Colonic mucosa (tissue), 4 donors: ENCODE data around the gene MYL7. TPM values are rescaled to one million over a fixed set of nuclear protein-coding genes. Genes with fewer than 3 reads are reported as not detected.

Experiments used
- DNase-seq: peaks from one replicate; pipeline ENCODE4 v3.0.0-alpha.2; 2020
- H3K27ac ChIP-seq: fragments of 200-600 bp; one replicate; pipeline ENCODE4 v1.8.0; 2021
- H3K27me3 ChIP-seq: fragments of 200-600 bp; one replicate; pipeline ENCODE4 v1.8.0; 2021
- H3K36me3 ChIP-seq: fragments of 200-600 bp; one replicate; pipeline ENCODE4 v1.8.0; 2021
- H3K4me1 ChIP-seq: fragments of 200-600 bp; one replicate; pipeline ENCODE4 v1.8.0; 2021; ENCODE audit warnings: mild to moderate bottlenecking
- H3K4me3 ChIP-seq: fragments of 200-600 bp; one replicate; pipeline ENCODE4 v1.8.0; 2021
- H3K9ac ChIP-seq, 2 donors: one replicate each; pipeline ENCODE4 v1.7.0; 2013; ENCODE audit warnings: control low read depth in 2 of 2, low read depth in 2 of 2, low read length in 2 of 2
- H3K9me3 ChIP-seq: fragments of 200-600 bp; one replicate; pipeline ENCODE4 v1.8.0; 2021
- CTCF ChIP-seq: fragments of 200-600 bp; IDR thresholded peaks from one replicate; pipeline ENCODE4 v1.8.0; 2022; ENCODE audit warnings: antibody characterized with exemption, mild to moderate bottlenecking
- intact Hi-C: fragments of 100-400 bp; cut with DNase I; formaldehyde crosslinking; loops from one replicate; pipeline ENCODE4 v1.14.1; 2022
- total RNA-seq, 2 donors: library from RNA; stranded (reverse); fragmentation: NEBNext Ultra II Directional in 1 of 2; extraction: Animal tissue kit (Norgen Biotek cat#: 25700) in 1 of 2; gene quantifications; one replicate each; pipeline ENCODE4 v1.2.1, GENCODE V29; 2021
- donor health status: healthy.
- donor health status: DM: no; HTN: no; CAD: no.
- donor health status: DM: no; HTN: no; CAD: no.

Gene MYL7
- total RNA-seq, 2 donors from 2014 or later, result 2.2 TPM; not detected in 1

GRCh38 chr7:44106311-44107065 is 34.6 kb downstream of the MYL7 start:
- H3K4me1 ChIP-seq, result no peaks in the 10 kb centered on the region
- H3K27ac ChIP-seq, result peak overlapping the region; percentile 7
- no peak overlapping the region for H3K9ac ChIP-seq
- intact Hi-C loops, result no loop called here
- DNase-seq, result no peak
- no peak for TF ChIP-seq CTCF
- no peaks in the 10 kb centered on the region for H3K9me3 ChIP-seq
- no peak overlapping the region for H3K4me3 ChIP-seq
- H3K27me3 ChIP-seq, result peaks cover 11% of the 10 kb centered on the region
- H3K36me3 ChIP-seq, result no peaks in the 10 kb centered on the region

GRCh38 chr7:44105832-44106231 is 35.3 kb downstream of the MYL7 start:
- peaks cover 11% of the 10 kb centered on the region for H3K27me3 ChIP-seq
- peak overlapping the region; percentile 38 for H3K4me3 ChIP-seq
- no peak for DNase-seq
- no peaks in the 10 kb centered on the region for H3K9me3 ChIP-seq
- H3K27ac ChIP-seq, result peak overlapping the region; percentile 7
- H3K4me1 ChIP-seq, result no peaks in the 10 kb centered on the region
- peak overlapping the region; percentile 23 to 50 for H3K9ac ChIP-seq
- no peak for TF ChIP-seq CTCF
- intact Hi-C loops, result no loop called here
- H3K36me3 ChIP-seq, result no peaks in the 10 kb centered on the region

GRCh38 chr7:44104860-44105771 is 36.0 kb downstream of the MYL7 start:
- H3K27ac ChIP-seq, result peak overlapping the region; percentile 61
- no peaks in the 10 kb centered on the region for H3K36me3 ChIP-seq
- H3K4me1 ChIP-seq, result no peaks in the 10 kb centered on the region
- intact Hi-C loops, result no loop called here
- no peaks in the 10 kb centered on the region for H3K9me3 ChIP-seq
- DNase-seq, result no peak
- no peak for TF ChIP-seq CTCF
- H3K9ac ChIP-seq, result peak overlapping the region; percentile 59 to 63
- H3K4me3 ChIP-seq, result peak overlapping the region; percentile 38
- H3K27me3 ChIP-seq, result peaks cover 11% of the 10 kb centered on the region

GRCh38 chr7:44103923-44104859 is 36.9 kb downstream of the MYL7 start, which contains the start of gene AEBP1:
AEBP1 (plus strand) TSS chr7:44104345; CDS start chr7:44104666, 321 bp downstream.
- H3K27ac ChIP-seq, result peak within 1 kb of the TSS; percentile 61
- no peaks in the 10 kb centered on the region for H3K36me3 ChIP-seq
- intact Hi-C loops, result no loop called here
- peaks cover 11% of the 10 kb centered on the region for H3K27me3 ChIP-seq
- no peaks in the 10 kb centered on the region for H3K4me1 ChIP-seq
- no peak for TF ChIP-seq CTCF
- peak within 1 kb of the TSS; percentile 38 for H3K4me3 ChIP-seq
- H3K9me3 ChIP-seq, result no peaks in the 10 kb centered on the region
- H3K9ac ChIP-seq, result peak within 1 kb of the TSS; percentile 59 to 63
- no peak for DNase-seq

GRCh38 chr7:44103566-44103922 is 37.6 kb downstream of the MYL7 start:
- DNase-seq, result no peak
- intact Hi-C loops, result no loop called here
- H3K27ac ChIP-seq, result peak overlapping the region; percentile 40
- no peak for TF ChIP-seq CTCF
- no peaks in the 10 kb centered on the region for H3K4me1 ChIP-seq
- peaks cover 11% of the 10 kb centered on the region for H3K27me3 ChIP-seq
- no peaks in the 10 kb centered on the region for H3K9me3 ChIP-seq
- peak overlapping the region in 1 of 2 donors; percentile 6 for H3K9ac ChIP-seq
- no peaks in the 10 kb centered on the region for H3K36me3 ChIP-seq
- H3K4me3 ChIP-seq, result no peak overlapping the region
